ENCODE measurements around the gene NUBPL.
A peak's percentile ranks its signal among the peaks of the same experiment; 100 is the strongest.
"Not testable (repeated sequence)": the region's sequence is repeated elsewhere in the genome, so short reads cannot be mapped to it uniquely, and the experiment has no call there.

Gene NUBPL

DNA sequence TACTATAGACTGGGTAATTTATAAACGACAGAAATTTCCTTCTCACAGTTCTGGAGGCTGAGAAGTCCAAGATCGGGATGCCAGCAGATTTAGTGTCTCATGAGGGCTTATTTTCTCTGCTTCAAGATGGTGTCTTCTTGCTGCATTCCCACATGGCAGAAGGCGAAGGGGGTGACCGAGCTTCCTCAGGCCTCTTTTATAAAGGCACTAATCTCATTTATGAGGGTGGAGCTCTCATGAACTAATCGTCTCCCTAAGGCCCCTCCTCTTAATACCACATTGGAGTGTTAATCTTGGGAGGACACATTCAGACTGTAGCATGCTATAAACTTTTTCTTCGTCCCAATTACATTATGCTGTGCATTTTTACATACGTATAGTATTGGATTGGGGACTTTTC lies 315.5 kb downstream of the NUBPL start:
- Mint-ChIP-seq H3K4me1 (no peaks in the 10 kb centered on the region), H3K27ac (no peak overlapping the region), H3K9me3 (peaks cover 2% of the 10 kb centered on the region), H3K4me3 (no peak overlapping the region), H3K36me3 (no peaks in the 10 kb centered on the region)
- ATAC-seq (no peak), DNase-seq (ENCODE audit: low spot score in 2 of 2) (no peak)

DNA sequence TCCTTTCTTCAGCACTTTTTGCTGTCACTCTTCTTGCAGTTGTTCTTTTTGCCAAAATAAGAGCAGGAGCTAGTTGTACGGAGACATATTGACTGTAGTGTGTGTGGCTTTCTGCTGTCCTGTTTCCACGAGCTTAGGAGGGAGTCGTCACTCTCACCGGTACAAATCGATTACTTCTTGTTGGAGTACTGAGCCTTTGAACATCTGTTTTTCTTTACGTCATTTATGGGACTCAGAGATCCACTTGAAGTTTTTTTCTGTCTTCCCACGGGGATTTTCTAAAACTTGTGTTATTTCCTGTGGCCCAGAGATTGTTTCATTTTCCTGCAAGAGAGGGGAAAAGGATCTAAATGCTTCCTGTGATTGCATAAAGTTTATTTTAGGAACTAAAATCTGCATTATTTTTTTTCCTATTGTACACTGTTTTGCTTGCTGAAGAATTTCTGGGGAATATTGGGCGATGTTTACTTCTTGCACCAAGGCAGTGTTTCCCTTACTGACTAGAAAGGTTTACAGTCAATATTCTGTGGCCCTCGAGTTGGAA lies 316.1 kb downstream of the NUBPL start:
- Mint-ChIP-seq H3K36me3 (no peaks in the 10 kb centered on the region), H3K9me3 (no peaks in the 10 kb centered on the region), H3K4me3 (no peak overlapping the region), H3K4me1 (no peaks in the 10 kb centered on the region), H3K27ac (no peak overlapping the region)
- DNase-seq (ENCODE audit: low spot score in 2 of 2): no peak
- no peak for ATAC-seq

DNA sequence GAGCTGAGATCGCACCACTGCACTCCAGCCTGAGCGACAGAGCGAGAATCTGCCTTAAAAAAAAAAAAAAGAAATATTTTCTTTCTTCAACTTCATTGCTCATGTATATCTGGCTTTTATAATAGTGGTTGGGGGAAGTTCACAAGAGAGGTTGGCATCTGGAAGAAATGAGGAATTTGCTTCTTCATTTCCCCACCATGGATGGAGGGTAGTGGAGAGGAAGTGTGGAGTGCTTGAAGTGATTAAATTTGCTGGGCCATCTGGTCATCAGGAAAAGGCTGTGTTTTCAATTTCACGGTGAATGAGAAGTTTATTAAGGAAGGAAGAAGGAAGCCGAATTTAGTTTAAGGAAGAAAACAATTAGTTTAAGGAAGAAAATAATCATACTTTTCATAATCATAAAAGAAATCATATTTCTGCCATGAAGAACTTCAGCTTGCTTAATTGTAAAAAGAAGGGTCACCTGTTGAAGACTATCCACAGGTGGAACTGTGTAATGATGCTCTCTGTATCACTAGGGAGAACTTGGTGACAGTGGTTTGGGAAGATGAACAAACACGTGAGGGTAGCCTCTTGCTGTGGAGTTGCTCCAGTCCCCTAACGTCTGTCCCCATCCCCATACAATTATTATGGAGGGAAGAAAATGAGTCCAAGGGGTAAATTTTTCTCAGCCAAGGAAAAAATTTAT lies 318.6 kb downstream of the NUBPL start:
- ATAC-seq (no peak), DNase-seq (ENCODE audit: low spot score in 2 of 2) (no peak)
- Mint-ChIP-seq H3K36me3 (no peaks in the 10 kb centered on the region), H3K9me3 (no peaks in the 10 kb centered on the region), H3K4me1 (no peaks in the 10 kb centered on the region), H3K4me3 (no peak overlapping the region), H3K27ac (no peak overlapping the region)

DNA sequence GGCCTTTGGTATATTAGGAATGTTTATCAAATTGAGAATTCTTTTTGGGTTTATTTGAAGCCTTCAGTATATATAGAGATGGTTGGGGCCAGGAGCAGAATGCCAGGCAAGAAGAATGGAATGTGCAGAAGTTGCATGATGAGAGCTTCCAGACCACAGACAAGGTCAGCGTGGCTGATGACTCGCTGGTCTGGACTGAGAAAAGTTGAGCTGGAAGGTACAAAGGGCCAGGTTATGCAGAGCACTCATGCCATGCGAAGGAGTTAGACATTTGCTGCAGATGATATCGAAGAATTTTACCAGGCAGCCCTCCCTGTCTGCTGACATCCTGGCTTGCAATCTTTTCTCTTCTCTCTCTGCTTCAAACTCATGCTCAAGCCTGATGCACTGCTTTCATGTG lies 319.7 kb downstream of the NUBPL start:
- ATAC-seq: no peak
- no peaks in the 10 kb centered on the region for H3K36me3 Mint-ChIP-seq
- H3K4me1 Mint-ChIP-seq: no peaks in the 10 kb centered on the region
- no peaks in the 10 kb centered on the region for H3K9me3 Mint-ChIP-seq
- no peak overlapping the region for H3K27ac Mint-ChIP-seq
- no peak overlapping the region for H3K4me3 Mint-ChIP-seq
- no peak for DNase-seq (ENCODE audit: low spot score in 2 of 2)

GRCh38 chr14:31881531-31882310 lies 320.5 kb downstream of the NUBPL start:
- Mint-ChIP-seq H3K4me1 (no peaks in the 10 kb centered on the region), H3K9me3 (no peaks in the 10 kb centered on the region), H3K4me3 (no peak overlapping the region), H3K27ac (no peak overlapping the region), H3K36me3 (no peaks in the 10 kb centered on the region)
- DNase-seq (ENCODE audit: low spot score in 2 of 2) (no peak), ATAC-seq (no peak)

GRCh38 chr14:31884238-31884637 lies 323.0 kb downstream of the NUBPL start:
- Mint-ChIP-seq H3K27ac (no peak overlapping the region), H3K4me1 (no peaks in the 10 kb centered on the region), H3K4me3 (no peak overlapping the region), H3K36me3 (peaks cover 4% of the 10 kb centered on the region), H3K9me3 (peaks cover 3% of the 10 kb centered on the region)
- ATAC-seq: no peak
- DNase-seq (ENCODE audit: low spot score in 2 of 2): no peak

GRCh38 chr14:31884776-31885379 lies 323.7 kb downstream of the NUBPL start:
- DNase-seq (ENCODE audit: low spot score in 2 of 2): no peak
- H3K9me3 Mint-ChIP-seq: peaks cover 3% of the 10 kb centered on the region
- H3K4me3 Mint-ChIP-seq: no peak overlapping the region
- no peak for ATAC-seq
- no peak overlapping the region for H3K27ac Mint-ChIP-seq
- no peaks in the 10 kb centered on the region for H3K4me1 Mint-ChIP-seq
- peaks cover 4% of the 10 kb centered on the region for H3K36me3 Mint-ChIP-seq

DNA sequence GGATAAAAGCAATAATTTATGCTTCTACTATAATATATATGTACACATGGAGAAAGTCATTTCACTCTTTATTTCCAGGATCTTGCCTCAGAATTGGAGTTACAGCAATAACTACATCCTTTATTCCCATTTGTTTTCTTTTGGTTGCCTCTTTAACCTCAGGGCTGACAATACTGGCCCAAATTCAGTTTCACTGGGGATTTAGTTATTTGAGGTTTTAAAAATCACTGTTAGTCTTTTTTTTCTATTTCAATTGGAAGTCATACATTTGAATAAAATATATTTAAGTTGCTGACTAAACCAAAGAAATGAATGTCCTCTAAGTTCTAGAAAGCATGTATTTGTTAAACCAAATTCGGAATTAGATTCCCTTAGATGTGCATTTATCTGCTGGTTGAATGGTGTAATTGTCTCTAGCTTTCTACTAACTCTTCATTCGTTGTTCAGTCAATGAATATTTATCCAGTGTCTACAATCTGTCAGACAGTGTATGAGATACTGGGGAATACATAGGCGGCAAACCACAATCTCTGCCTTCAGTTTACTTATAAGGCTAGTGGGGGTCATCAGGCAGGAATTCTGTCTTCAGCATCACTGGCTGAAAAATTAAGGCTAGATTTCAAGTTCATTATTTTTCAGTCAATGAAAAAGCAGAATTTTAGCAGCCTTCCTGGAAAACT lies 325.1 kb downstream of the NUBPL start:
- Mint-ChIP-seq H3K9me3 (peaks cover 3% of the 10 kb centered on the region), H3K4me3 (no peak overlapping the region), H3K4me1 (no peaks in the 10 kb centered on the region), H3K27ac (no peak overlapping the region), H3K36me3 (peaks cover 4% of the 10 kb centered on the region)
- DNase-seq (ENCODE audit: low spot score in 2 of 2) (no peak), ATAC-seq (no peak)

GRCh38 chr14:31887929-31888580 lies 326.9 kb downstream of the NUBPL start:
- Mint-ChIP-seq H3K36me3 (peaks cover 4% of the 10 kb centered on the region), H3K4me1 (no peaks in the 10 kb centered on the region), H3K9me3 (peaks cover 3% of the 10 kb centered on the region), H3K4me3 (no peak overlapping the region), H3K27ac (no peak overlapping the region)
- ATAC-seq (no peak), DNase-seq (ENCODE audit: low spot score in 2 of 2) (no peak)

- Mint-ChIP-seq H3K4me1 (no peaks in the 10 kb centered on the region), H3K36me3 (peaks cover 4% of the 10 kb centered on the region), H3K9me3 (peaks cover 3% of the 10 kb centered on the region), H3K27ac (no peak overlapping the region), H3K4me3 (no peak overlapping the region)
- DNase-seq (ENCODE audit: low spot score in 2 of 2) (no peak), ATAC-seq (no peak)
Observed at GRCh38 chr14:31889297-31889696, 328.1 kb downstream of the NUBPL start.

- not testable (repeated sequence) for ATAC-seq; H3K9me3 Mint-ChIP-seq; H3K4me3 Mint-ChIP-seq; H3K4me1 Mint-ChIP-seq; DNase-seq (ENCODE audit: low spot score in 2 of 2); H3K36me3 Mint-ChIP-seq; H3K27ac Mint-ChIP-seq
Observed at GRCh38 chr14:31890202-31890601, 329.0 kb downstream of the NUBPL start.

DNA sequence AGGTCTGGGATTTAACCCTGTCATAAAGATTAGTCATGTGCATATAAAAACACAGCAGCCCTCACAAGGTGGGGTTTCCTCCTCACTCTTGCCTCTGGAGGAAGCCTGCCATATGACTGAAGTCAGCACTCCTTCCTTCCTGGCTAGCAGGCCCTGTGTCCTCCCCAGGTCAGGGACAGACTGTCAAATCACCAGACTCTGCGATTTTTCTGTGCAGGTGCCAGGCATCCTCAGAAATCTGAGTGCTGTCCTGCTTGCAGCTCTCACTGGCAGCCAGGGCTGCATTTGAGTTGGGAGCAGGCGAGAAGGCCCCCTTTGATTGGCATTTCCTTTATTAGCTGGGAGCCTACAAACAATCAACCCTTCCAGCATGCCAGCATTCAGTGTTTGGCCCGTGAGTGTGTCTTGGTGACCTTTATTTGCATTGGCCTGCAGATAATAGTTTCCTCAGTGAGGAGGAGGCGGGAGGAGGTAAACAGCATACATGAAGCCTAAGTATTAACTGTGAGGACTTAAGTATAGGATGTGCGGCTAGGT lies 332.1 kb downstream of the NUBPL start:
- Mint-ChIP-seq H3K27ac (no peak overlapping the region), H3K4me3 (no peak overlapping the region), H3K9me3 (peaks cover 1% of the 10 kb centered on the region), H3K36me3 (no peaks in the 10 kb centered on the region), H3K4me1 (no peaks in the 10 kb centered on the region)
- DNase-seq (ENCODE audit: low spot score in 2 of 2) (no peak), ATAC-seq (no peak)

DNA sequence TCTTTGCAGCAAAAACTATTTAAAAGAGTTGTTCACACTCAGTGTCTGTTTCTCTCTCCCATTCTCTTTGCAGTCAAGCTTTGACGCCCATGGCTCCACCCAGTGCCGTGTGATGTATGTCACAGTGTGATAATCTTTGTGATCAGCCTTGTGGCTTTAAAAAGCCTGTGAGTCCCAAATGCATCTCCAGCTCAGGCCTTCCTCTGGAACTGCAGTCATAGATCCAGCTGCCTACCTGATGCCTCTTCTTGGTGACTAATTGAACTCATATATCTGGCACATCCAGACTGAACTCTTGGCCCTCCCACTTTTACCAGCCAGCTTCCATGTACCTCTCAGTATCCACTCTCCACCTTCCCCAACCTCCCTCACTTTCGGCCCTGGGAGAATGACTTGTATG lies 333.1 kb downstream of the NUBPL start:
- no peak overlapping the region for H3K4me3 Mint-ChIP-seq
- DNase-seq (ENCODE audit: low spot score in 2 of 2) (no peak), ATAC-seq (peak; percentile 24)
- H3K27ac Mint-ChIP-seq: no peak overlapping the region
- H3K36me3 Mint-ChIP-seq: no peaks in the 10 kb centered on the region
- no peaks in the 10 kb centered on the region for H3K4me1 Mint-ChIP-seq
- H3K9me3 Mint-ChIP-seq: no peaks in the 10 kb centered on the region

GRCh38 chr14:31895206-31895605 lies 334.0 kb downstream of the NUBPL start:
- Mint-ChIP-seq H3K36me3 (no peaks in the 10 kb centered on the region), H3K4me3 (no peak overlapping the region), H3K4me1 (no peaks in the 10 kb centered on the region), H3K27ac (no peak overlapping the region), H3K9me3 (no peaks in the 10 kb centered on the region)
- no peak for DNase-seq (ENCODE audit: low spot score in 2 of 2)
- no peak for ATAC-seq

DNA sequence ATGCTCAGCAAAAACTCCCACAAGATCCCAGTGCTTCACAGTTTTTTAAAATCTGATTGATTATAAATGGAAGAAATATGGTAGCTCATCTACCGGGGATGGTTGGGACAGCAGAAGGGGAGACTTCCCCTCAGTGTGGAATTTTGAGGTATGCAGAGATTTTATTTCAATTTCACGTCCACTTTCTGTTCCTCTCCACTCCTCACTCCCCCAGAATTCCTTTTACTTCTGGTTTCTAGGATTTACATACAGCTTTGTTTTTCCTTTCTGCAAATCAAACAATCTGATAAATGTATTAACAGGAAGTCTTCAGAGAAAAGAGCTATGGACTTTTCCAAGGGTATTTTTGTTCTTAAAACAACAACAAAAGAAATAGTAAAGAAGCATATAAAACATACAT lies 334.4 kb downstream of the NUBPL start:
- Mint-ChIP-seq H3K4me3 (no peak overlapping the region), H3K36me3 (no peaks in the 10 kb centered on the region), H3K27ac (no peak overlapping the region), H3K9me3 (no peaks in the 10 kb centered on the region), H3K4me1 (no peaks in the 10 kb centered on the region)
- DNase-seq (ENCODE audit: low spot score in 2 of 2) (no peak), ATAC-seq (no peak)
